Gastrocnemius medialis (tissue), 4 donors: ENCODE data around the gene C2orf72. TPM values are rescaled to one million over a fixed set of nuclear protein-coding genes. Genes with fewer than 3 reads are reported as not detected.

ENCODE experiments used
- ATAC-seq, 2 donors: fragments of 150-250 bp; one replicate each; pipeline ENCODE4 v1.9.1; 2016
- DNase-seq, 2 donors: peaks; one replicate each; pipeline ENCODE4 v3.0.0-alpha.2; 2019
- H3K27ac ChIP-seq, 4 donors: fragments of 200-600 bp; sonication (generic); 1 replicate in 1 of 4; 2 replicates in 3 of 4; pipeline ENCODE4 v1.5.1; 2016 to 2018; ENCODE audit warnings: mild to moderate bottlenecking in 2 of 4, moderate library complexity in 1 of 4
- H3K27me3 ChIP-seq, 3 donors: fragments of 200-600 bp; sonication (generic) in 2 of 3; 1 replicate in 1 of 3; 2 replicates in 2 of 3; pipeline versions ENCODE4 v1.5.1 to v1.6.0; 2016 to 2019; ENCODE audit warnings: mild to moderate bottlenecking in 1 of 3, moderate library complexity in 1 of 3
- H3K36me3 ChIP-seq, 2 donors: fragments of 200-600 bp; sonication (generic) in 1 of 2; one replicate each; pipeline ENCODE4 v1.5.1; 2017 to 2018
- H3K4me1 ChIP-seq, 2 donors: fragments of 200-600 bp; sonication (generic) in 1 of 2; one replicate each; pipeline ENCODE4 v1.5.1; 2016 to 2017; ENCODE audit warnings: mild to moderate bottlenecking in 2 of 2
- H3K4me3 ChIP-seq, 4 donors: fragments of 200-600 bp; sonication (generic) in 3 of 4; 1 replicate in 1 of 4; 2 replicates in 3 of 4; pipeline ENCODE4 v1.5.1; 2016 to 2019; ENCODE audit warnings: mild to moderate bottlenecking in 2 of 4
- H3K9me3 ChIP-seq, 3 donors: fragments of 200-600 bp; sonication (generic) in 2 of 3; 1 replicate in 1 of 3; 2 replicates in 2 of 3; pipeline ENCODE4 v1.5.1; 2016 to 2019
- CTCF ChIP-seq, 5 experiments: fragments of 450-650 bp in 3 of 5; fragments of 200-600 bp in 2 of 5; sonication (generic) in 2 of 5; IDR thresholded peaks in 4 of 5; conservative IDR thresholded peaks in 1 of 5; 1 replicate in 4 of 5; 2 replicates in 1 of 5; pipeline ENCODE4 v1.5.1; 2016 to 2019; ENCODE audit warnings: antibody characterized with exemption in 5 of 5, mild to moderate bottlenecking in 3 of 5, moderate library complexity in 3 of 5
- POLR2A ChIP-seq, 2 donors: fragments of 450-650 bp; IDR thresholded peaks; one replicate each; pipeline ENCODE4 v1.6.1; 2017; ENCODE audit warnings: antibody characterized with exemption in 2 of 2, mild to moderate bottlenecking in 2 of 2, moderate library complexity in 2 of 2
- in situ Hi-C, 4 donors: fragments of 200-750 bp; cut with MboI; loops; one replicate each; pipeline versions ENCODE4 v1.15.0 to v1.8.0; 2017; ENCODE audit warnings: low sequenced_read_pairs in 4 of 4
- intact Hi-C: fragments of 100-400 bp; cut with DNase I; formaldehyde crosslinking; loops from one replicate; pipeline ENCODE4 v1.15.1; 2023; ENCODE audit warnings: low total_unique reads
- total RNA-seq, 4 donors: library from RNA; depleted of rRNA; stranded (reverse); fragments of >200 nt; gene quantifications; one replicate each; pipeline versions ENCODE4 v1.1.0 to v1.2.3, GENCODE V29; 2016

The C2orf72 gene
- total RNA-seq, 4 donors from 2014 or later: 0.10 to 0.44 (median 0.15) TPM; not detected in 1

- no peak for ATAC-seq
- no peaks in the 10 kb centered on the region for H3K4me1 ChIP-seq
Observed at GRCh38 chr2:231028889-231029288, 8.4 kb upstream of the C2orf72 start.

GRCh38 chr2:231029563-231029962, 7.8 kb upstream of the C2orf72 start:
- DNase-seq: no peak
- in situ Hi-C loops: no loop called here
- H3K27me3 ChIP-seq: peaks cover 0 to 4% (median 0%) of the 10 kb centered on the region in 3 donors
- TF ChIP-seq POLR2A (IDR thresholded peaks at IDR 0.05) (no peak), CTCF (IDR thresholded peaks at IDR 0.05 in 4 of 5, conservative IDR thresholded peaks at IDR 0.05 in 1 of 5) (no peak)
- ATAC-seq: no peak
- no peaks in the 10 kb centered on the region for H3K36me3 ChIP-seq
- intact Hi-C loops: no loop called here
- no peak overlapping the region for H3K4me3 ChIP-seq
- no peaks in the 10 kb centered on the region for H3K9me3 ChIP-seq
- H3K27ac ChIP-seq: no peak overlapping the region
- H3K4me1 ChIP-seq: no peaks in the 10 kb centered on the region

More at GRCh38 chr2:231028889-231029288, 8.4 kb upstream of the C2orf72 start:
- in situ Hi-C loops: no loop called here
- intact Hi-C loops: no loop called here
- no peak for DNase-seq
- peaks cover 0 to 4% (median 0%) of the 10 kb centered on the region in 3 donors for H3K27me3 ChIP-seq
- no peak overlapping the region for H3K27ac ChIP-seq
- no peak overlapping the region for H3K4me3 ChIP-seq
- no peak for TF ChIP-seq POLR2A (IDR thresholded peaks at IDR 0.05)
- TF ChIP-seq CTCF (IDR thresholded peaks at IDR 0.05 in 4 of 5, conservative IDR thresholded peaks at IDR 0.05 in 1 of 5): no peak
- no peaks in the 10 kb centered on the region for H3K9me3 ChIP-seq
- no peaks in the 10 kb centered on the region for H3K36me3 ChIP-seq

GRCh38 chr2:231030725-231031124, 6.6 kb upstream of the C2orf72 start:
- no peak overlapping the region for H3K27ac ChIP-seq
- no peaks in the 10 kb centered on the region for H3K36me3 ChIP-seq
- H3K27me3 ChIP-seq: peaks cover 0 to 7% (median 6%) of the 10 kb centered on the region in 3 donors
- no peak overlapping the region for H3K4me3 ChIP-seq
- TF ChIP-seq POLR2A (IDR thresholded peaks at IDR 0.05) (no peak), CTCF (IDR thresholded peaks at IDR 0.05 in 4 of 5, conservative IDR thresholded peaks at IDR 0.05 in 1 of 5) (no peak)
- H3K4me1 ChIP-seq: no peaks in the 10 kb centered on the region
- H3K9me3 ChIP-seq: no peaks in the 10 kb centered on the region
- intact Hi-C loops: no loop called here
- in situ Hi-C loops: no loop called here
- no peak for ATAC-seq
- no peak for DNase-seq

GRCh38 chr2:231032575-231033140, 4.7 kb upstream of the C2orf72 start:
- Histone ChIP-seq H3K27ac (no peak overlapping the region), H3K4me3 (no peak overlapping the region), H3K36me3 (no peaks in the 10 kb centered on the region), H3K4me1 (no peaks in the 10 kb centered on the region), H3K9me3 (no peaks in the 10 kb centered on the region), H3K27me3 (peaks cover 12 to 22% (median 17%) of the 10 kb centered on the region in 3 donors)
- DNase-seq (no peak), ATAC-seq (no peak)
- intact Hi-C loops: no loop called here
- in situ Hi-C loops: no loop called here
- no peak for TF ChIP-seq POLR2A (IDR thresholded peaks at IDR 0.05)
- TF ChIP-seq CTCF (IDR thresholded peaks at IDR 0.05 in 4 of 5, conservative IDR thresholded peaks at IDR 0.05 in 1 of 5): no peak
